Hepatocyte (in vitro differentiated cells): ENCODE data around the gene SKAP2. TPM values are rescaled to one million over a fixed set of nuclear protein-coding genes. Genes with fewer than 3 reads are reported as not detected.
A peak's percentile ranks its signal among the peaks of the same experiment; 100 is the strongest.
"Not testable (repeated sequence)": the region's sequence is repeated elsewhere in the genome, so short reads cannot be mapped to it uniquely, and the experiment has no call there.

Experiments
- DNase-seq: peaks from one replicate; pipeline ENCODE4 v3.0.0-alpha.2; 2016; ENCODE audit warnings: low spot score
- H2AFZ ChIP-seq: fragments of 200-600 bp; sonication (generic); 2 replicates; pipeline ENCODE4 v1.6.0; 2016; ENCODE audit warnings: antibody characterized with exemption, mild to moderate bottlenecking
- H3K27ac ChIP-seq: fragments of 200-600 bp; sonication (generic); 2 replicates; pipeline ENCODE4 v1.5.1; 2016; ENCODE audit warnings: mild to moderate bottlenecking
- H3K27me3 ChIP-seq: fragments of 200-600 bp; sonication (generic); 2 replicates; pipeline ENCODE4 v1.6.1; 2016
- H3K36me3 ChIP-seq: fragments of 200-600 bp; sonication (generic); replicated peaks from 2 replicates; pipeline ENCODE4 v1.5.1; 2016; ENCODE audit warnings: low read depth; ENCODE audit not compliant: insufficient read depth
- H3K4me1 ChIP-seq: fragments of 200-600 bp; sonication (generic); 2 replicates; pipeline ENCODE4 v1.5.1; 2016; ENCODE audit warnings: mild to moderate bottlenecking, moderate library complexity; ENCODE audit not compliant: insufficient read depth
- H3K4me2 ChIP-seq: fragments of 200-600 bp; sonication (generic); 2 replicates; pipeline ENCODE4 v1.6.0; 2016
- H3K4me3 ChIP-seq: fragments of 200-600 bp; sonication (generic); 2 replicates; pipeline ENCODE4 v1.5.1; 2016; ENCODE audit warnings: mild to moderate bottlenecking
- H3K79me2 ChIP-seq: fragments of 200-600 bp; sonication (generic); 2 replicates; pipeline ENCODE4 v1.6.0; 2017; ENCODE audit warnings: mild to moderate bottlenecking
- H3K9me2 ChIP-seq: fragments of 200-600 bp; sonication (generic); replicated peaks from 2 replicates; pipeline ENCODE4 v1.6.0; 2017; ENCODE audit warnings: mild to moderate bottlenecking; ENCODE audit not compliant: insufficient read depth
- H3K9me3 ChIP-seq: fragments of 200-600 bp; sonication (generic); 2 replicates; pipeline ENCODE4 v1.5.1; 2016; ENCODE audit warnings: low read depth, mild to moderate bottlenecking
- H4K20me1 ChIP-seq: fragments of 200-600 bp; sonication (generic); 2 replicates; pipeline ENCODE4 v1.6.0; 2016; ENCODE audit warnings: mild to moderate bottlenecking; ENCODE audit not compliant: insufficient read depth, poor library complexity, severe bottlenecking
- EZH2 ChIP-seq: fragments of 200-600 bp; sonication (generic); IDR thresholded peaks from 2 replicates; pipeline ENCODE4 v1.6.1; 2016; ENCODE audit warnings: antibody characterized with exemption, mild to moderate bottlenecking, borderline replicate concordance
- EZH2phosphoT487 ChIP-seq: fragments of 200-600 bp; sonication (generic); IDR thresholded peaks from one replicate; pipeline ENCODE4 v1.6.1; 2018; ENCODE audit warnings: antibody characterized with exemption, mild to moderate bottlenecking, low read depth, moderate library complexity; ENCODE audit not compliant: unreplicated experiment, severe bottlenecking
- WGBS: methylation state at CpG from one replicate; pipeline ENCODE4 v1.1.6; 2016; ENCODE audit warnings: low lambda C conversion rate; ENCODE audit errors: missing lambda C conversion rate; 5-methylcytosine and 5-hydroxymethylcytosine counted together
- polyA plus RNA-seq: library from polyadenylated mRNA; unstranded; fragments of >200 nt; fragmentation: Nextera tagmentation; extraction: Ambion mirVana; gene quantifications from 2 replicates; pipeline ENCODE4 v1.2.1, GENCODE V29; 2016
- total RNA-seq: library from RNA; depleted of rRNA; stranded (reverse); fragments of >200 nt; gene quantifications from 2 replicates; pipeline ENCODE4 v1.2.3, GENCODE V29; 2014
- TF ChIP-seq, protein P1 (sequence below): fragments of 200-600 bp; sonication (generic); IDR thresholded peaks from 2 replicates; pipeline ENCODE4 v1.5.1; 2016; ENCODE audit warnings: antibody characterized with exemption, mild to moderate bottlenecking; ENCODE audit not compliant: poor library complexity

Gene SKAP2
- total and polyA plus RNA-seq, 2 experiments from 2014 or later = 8.4 to 13.5 TPM

DNA sequence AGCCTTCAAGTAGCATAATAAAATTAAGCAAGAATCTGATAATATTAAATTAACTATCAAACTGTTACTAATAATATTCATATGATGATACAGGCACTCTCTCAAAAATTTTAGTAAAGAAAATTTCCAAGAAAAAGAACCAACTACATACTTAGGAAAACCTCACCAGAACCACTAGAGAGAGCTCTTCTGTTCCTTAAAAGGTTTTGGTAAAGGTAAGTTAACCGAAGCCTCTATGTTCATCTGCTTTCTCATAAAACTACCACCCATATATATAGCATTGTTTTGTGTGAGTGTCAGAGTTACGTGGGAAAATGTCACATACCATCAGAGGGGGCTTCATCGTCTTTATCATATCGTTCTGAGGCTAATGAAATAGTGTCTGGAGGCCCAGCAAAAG is 20.7 kb downstream of the SKAP2 start:
- Histone ChIP-seq H3K9me3 (no peaks in the 10 kb centered on the region), H3K4me1 (no peaks in the 10 kb centered on the region), H3K4me3 (no peak overlapping the region), H3K36me3 (no peaks in the 10 kb centered on the region), H2AFZ (no peak overlapping the region), H3K4me2 (no peak overlapping the region), H3K27ac (no peak overlapping the region), H3K9me2 (no peaks in the 10 kb centered on the region), H3K79me2 (no peaks in the 10 kb centered on the region), H4K20me1 (no peaks in the 10 kb centered on the region), H3K27me3 (no peaks in the 10 kb centered on the region)
- DNase-seq = no peak
- TF ChIP-seq, protein P1, sequence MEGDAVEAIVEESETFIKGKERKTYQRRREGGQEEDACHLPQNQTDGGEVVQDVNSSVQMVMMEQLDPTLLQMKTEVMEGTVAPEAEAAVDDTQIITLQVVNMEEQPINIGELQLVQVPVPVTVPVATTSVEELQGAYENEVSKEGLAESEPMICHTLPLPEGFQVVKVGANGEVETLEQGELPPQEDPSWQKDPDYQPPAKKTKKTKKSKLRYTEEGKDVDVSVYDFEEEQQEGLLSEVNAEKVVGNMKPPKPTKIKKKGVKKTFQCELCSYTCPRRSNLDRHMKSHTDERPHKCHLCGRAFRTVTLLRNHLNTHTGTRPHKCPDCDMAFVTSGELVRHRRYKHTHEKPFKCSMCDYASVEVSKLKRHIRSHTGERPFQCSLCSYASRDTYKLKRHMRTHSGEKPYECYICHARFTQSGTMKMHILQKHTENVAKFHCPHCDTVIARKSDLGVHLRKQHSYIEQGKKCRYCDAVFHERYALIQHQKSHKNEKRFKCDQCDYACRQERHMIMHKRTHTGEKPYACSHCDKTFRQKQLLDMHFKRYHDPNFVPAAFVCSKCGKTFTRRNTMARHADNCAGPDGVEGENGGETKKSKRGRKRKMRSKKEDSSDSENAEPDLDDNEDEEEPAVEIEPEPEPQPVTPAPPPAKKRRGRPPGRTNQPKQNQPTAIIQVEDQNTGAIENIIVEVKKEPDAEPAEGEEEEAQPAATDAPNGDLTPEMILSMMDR = peak; percentile 38
- TF ChIP-seq EZH2 (no peak), EZH2phosphoT487 (no peak)
- WGBS = 37% methylated on average over 4 of the region's 4 CpGs

DNA sequence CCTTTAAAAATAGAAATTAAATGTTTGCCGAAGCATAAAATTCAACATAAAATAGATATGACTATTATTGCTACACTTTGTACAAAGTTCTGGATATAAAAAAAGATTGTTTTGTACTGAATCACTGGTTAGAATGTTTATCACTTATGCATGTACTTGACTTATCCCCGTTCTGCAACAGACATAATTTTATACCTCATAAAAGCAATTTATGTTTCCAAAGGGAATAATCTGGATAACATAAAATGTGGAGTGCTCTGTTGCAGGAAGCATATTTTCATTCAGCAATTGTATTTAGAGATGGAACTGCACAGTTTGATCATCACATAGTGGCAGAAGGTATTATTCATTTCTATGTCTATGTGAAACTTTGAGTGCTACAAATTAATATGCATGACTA is 21.5 kb downstream of the SKAP2 start:
- no peak overlapping the region for H3K27ac ChIP-seq
- H4K20me1 ChIP-seq = no peaks in the 10 kb centered on the region
- no peak overlapping the region for H2AFZ ChIP-seq
- no peak overlapping the region for H3K4me2 ChIP-seq
- H3K9me2 ChIP-seq = no peaks in the 10 kb centered on the region
- DNase-seq = no peak
- 73% methylated on average over 2 of the region's 2 CpGs for WGBS
- no peak overlapping the region for H3K4me3 ChIP-seq
- no peaks in the 10 kb centered on the region for H3K36me3 ChIP-seq
- H3K4me1 ChIP-seq = no peaks in the 10 kb centered on the region
- H3K9me3 ChIP-seq = no peaks in the 10 kb centered on the region
- TF ChIP-seq, protein P1 = no peak
- TF ChIP-seq EZH2 (no peak), EZH2phosphoT487 (no peak)
- no peaks in the 10 kb centered on the region for H3K79me2 ChIP-seq
- H3K27me3 ChIP-seq = no peaks in the 10 kb centered on the region

DNA sequence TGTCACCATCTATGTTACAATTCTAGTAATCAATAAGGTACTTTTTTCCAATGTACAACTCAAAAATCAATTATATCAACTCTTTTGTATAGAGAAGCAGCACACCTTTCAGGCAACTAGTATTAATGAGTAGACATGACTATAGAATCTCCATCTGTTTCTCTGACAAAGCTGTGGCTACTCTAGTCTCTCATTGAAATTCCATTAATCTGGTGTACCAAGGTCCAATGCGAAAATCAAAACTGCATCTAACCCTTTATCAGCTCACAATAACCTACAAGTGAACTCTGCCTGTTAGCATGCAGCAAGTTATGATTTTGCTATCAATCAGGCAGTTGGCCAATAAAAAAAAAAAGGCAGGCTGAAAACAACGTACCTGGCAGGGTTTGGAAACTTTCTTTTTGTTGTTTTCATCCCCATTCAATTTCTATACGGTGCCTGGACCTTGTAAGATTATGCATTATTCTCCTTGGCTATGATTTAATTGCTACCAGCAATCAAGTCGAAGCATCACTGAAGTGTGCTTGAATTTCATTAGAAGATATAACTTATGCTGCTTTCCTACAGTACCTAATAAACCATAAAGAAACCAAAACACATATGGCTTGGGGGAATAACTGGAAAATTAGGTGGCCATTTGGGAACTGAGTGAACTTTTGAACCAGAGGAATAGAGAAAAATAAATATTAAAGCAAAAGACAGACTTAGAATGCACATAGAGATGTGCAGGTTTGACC is 23.2 kb downstream of the SKAP2 start:
- DNase-seq = no peak
- Histone ChIP-seq H3K4me3 (no peak overlapping the region), H3K36me3 (no peaks in the 10 kb centered on the region), H3K4me1 (no peaks in the 10 kb centered on the region), H3K27ac (no peak overlapping the region), H3K79me2 (no peaks in the 10 kb centered on the region), H4K20me1 (no peaks in the 10 kb centered on the region), H3K9me3 (no peaks in the 10 kb centered on the region), H2AFZ (no peak overlapping the region), H3K9me2 (no peaks in the 10 kb centered on the region), H3K27me3 (no peaks in the 10 kb centered on the region), H3K4me2 (no peak overlapping the region)
- TF ChIP-seq, protein P1 = no peak
- TF ChIP-seq EZH2 = no peak
- no peak for TF ChIP-seq EZH2phosphoT487
- WGBS = 66% methylated on average over 4 of the region's 4 CpGs

DNA sequence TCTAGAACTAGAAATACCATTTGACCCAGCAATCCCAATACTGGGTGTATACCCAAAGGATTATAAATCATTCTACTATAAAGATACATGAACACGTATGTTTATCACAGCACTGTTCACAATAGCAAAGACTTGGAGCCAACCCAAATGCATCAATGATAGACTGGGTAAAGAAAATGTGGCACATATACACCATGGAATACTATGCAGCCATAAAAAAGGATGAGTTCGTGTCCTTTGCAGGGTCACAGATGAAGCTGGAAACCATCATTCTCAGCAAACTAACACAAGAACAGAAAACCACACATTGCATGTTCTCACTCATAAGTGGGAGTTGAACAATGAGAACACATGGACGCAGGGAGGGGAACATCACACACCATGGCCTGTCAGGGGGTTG is 27.6 kb downstream of the SKAP2 start:
- H3K9me2 ChIP-seq, H3K27me3 ChIP-seq, DNase-seq, H3K9me3 ChIP-seq, H3K4me3 ChIP-seq, H3K79me2 ChIP-seq, H3K36me3 ChIP-seq, H2AFZ ChIP-seq, H3K27ac ChIP-seq, H3K4me2 ChIP-seq, H3K4me1 ChIP-seq, H4K20me1 ChIP-seq: not testable (repeated sequence)
- 95% methylated on average over 3 of the region's 3 CpGs for WGBS
